ENCODE measurements around the gene GJA3.

- TF ChIP-seq CTCF (IDR thresholded peaks at IDR 0.05; ENCODE audit: borderline replicate concordance, extremely low read depth, low read length, poor library complexity, severe bottlenecking) (no peak), EZH2 (IDR thresholded peaks at IDR 0.05; ENCODE audit: borderline replicate concordance, low read depth, low read length, severe bottlenecking) (no peak)
These were observed 45.3 kb upstream of the GJA3 start for GRCh38 chr13:20206065-20206697.
